PC-9 (cell line): ENCODE data around the gene GPR25. TPM values are rescaled to one million over a fixed set of nuclear protein-coding genes. Genes with fewer than 3 reads are reported as not detected.
A peak's percentile ranks its signal among the peaks of the same experiment; 100 is the strongest.

Experiments
- BruUV-seq: library from RNA; stranded (reverse); fragments of 400-500 nt; replicated peaks from 2 replicates; lab custom pipeline; 2021; lab: Mats Ljungman, UMichigan
- CTCF ChIA-PET: fragments of 300-600 bp; sonication (Branson Sonifier 250); formaldehyde crosslinking; loops from one replicate; lab custom pipeline; 2022; ENCODE audit warnings: antibody characterized with exemption; lab: Charles Lee
- POLR2A ChIA-PET: fragments of 300-600 bp; sonication (Branson Sonifier 250); formaldehyde crosslinking; loops from one replicate; lab custom pipeline; 2022; ENCODE audit warnings: antibody characterized with exemption; ENCODE audit not compliant: unreplicated experiment; lab: Charles Lee
- DNase-seq, 2 experiments: peaks; one replicate each; pipeline versions ENCODE4 v3.0.0 to v3.0.0-alpha.2; 2015 to 2022; ENCODE audit warnings: mixed read lengths in 1 of 2
- H2AFZ ChIP-seq: fragments of 200-600 bp; sonication (generic); 2 replicates; pipeline ENCODE4 v1.8.1; 2017; ENCODE audit warnings: antibody characterized with exemption
- H3F3A ChIP-seq: fragments of 200-600 bp; sonication (generic); 2 replicates; pipeline ENCODE4 v1.8.1; 2017; ENCODE audit warnings: antibody characterized with exemption, mild to moderate bottlenecking, low read depth; ENCODE audit not compliant: insufficient read depth
- H3K27ac ChIP-seq: fragments of 200-600 bp; sonication (generic); 2 replicates; pipeline ENCODE4 v1.6.1; 2016; ENCODE audit warnings: mixed run types
- H3K27me3 ChIP-seq: fragments of 200-600 bp; sonication (generic); 2 replicates; pipeline ENCODE4 v1.6.1; 2016; ENCODE audit warnings: low read depth, mixed run types; ENCODE audit not compliant: insufficient read depth
- H3K36me3 ChIP-seq: fragments of 200-600 bp; sonication (generic); 2 replicates; pipeline ENCODE4 v1.6.1; 2016; ENCODE audit warnings: low read depth, mixed run types
- H3K4me1 ChIP-seq: fragments of 200-600 bp; sonication (generic); replicated peaks from 2 replicates; pipeline ENCODE4 v1.6.1; 2016; ENCODE audit warnings: mixed run types; ENCODE audit not compliant: insufficient read depth
- H3K4me2 ChIP-seq: fragments of 200-600 bp; sonication (generic); 2 replicates; pipeline ENCODE4 v1.6.1; 2017; ENCODE audit warnings: mixed run types
- H3K4me3 ChIP-seq: fragments of 200-600 bp; sonication (generic); 2 replicates; pipeline ENCODE4 v1.6.1; 2016; ENCODE audit warnings: mixed run types
- H3K79me2 ChIP-seq: fragments of 200-600 bp; sonication (generic); 2 replicates; pipeline ENCODE4 v1.6.1; 2017; ENCODE audit warnings: low read depth, mixed run types
- H3K9me2 ChIP-seq: fragments of 200-600 bp; sonication (generic); 2 replicates; pipeline ENCODE4 v1.8.1; 2017; ENCODE audit warnings: mild to moderate bottlenecking; ENCODE audit not compliant: insufficient read depth
- H3K9me3 ChIP-seq: fragments of 200-600 bp; sonication (generic); 2 replicates; pipeline ENCODE4 v1.8.1; 2016; ENCODE audit warnings: low read depth; ENCODE audit not compliant: insufficient read depth
- H4K20me1 ChIP-seq: fragments of 200-600 bp; sonication (generic); 2 replicates; pipeline ENCODE4 v1.8.1; 2017; ENCODE audit not compliant: insufficient read depth
- CTCF ChIP-seq: fragments of 200-600 bp; sonication (generic); conservative IDR thresholded peaks from 2 replicates; pipeline ENCODE4 v1.6.1; 2017; ENCODE audit warnings: mixed run types, antibody characterized with exemption, mild to moderate bottlenecking, moderate library complexity
- EZH2 ChIP-seq: fragments of 200-600 bp; sonication (generic); IDR thresholded peaks from 2 replicates; pipeline ENCODE4 v1.8.0; 2017; ENCODE audit warnings: antibody characterized with exemption, low read depth
- intact Hi-C: fragments of 100-400 bp; cut with micrococcal nuclease; formaldehyde crosslinking; loops from one replicate; pipeline ENCODE4 v1.10.0; 2022; ENCODE audit not compliant: unreplicated experiment
- total RNA-seq: library from RNA; stranded (reverse); gene quantifications from 2 replicates; pipeline ENCODE4 v1.2.3, GENCODE V29; 2021

GPR25 gene
- total RNA-seq, 1 experiment from 2014 or later = not detected

- Histone ChIP-seq H3K27me3 (no peaks in the 10 kb centered on the region), H3K9me3 (no peaks in the 10 kb centered on the region), H3K36me3 (peaks cover 7% of the 10 kb centered on the region; the same call in 1 of the 2 replicates), H3K9me2 (no peaks in the 10 kb centered on the region), H3K4me1 (no peaks in the 10 kb centered on the region), H3K27ac (no peak overlapping the region), H3K4me2 (no peak overlapping the region), H2AFZ (no peak overlapping the region), H3K4me3 (no peak overlapping the region), H3F3A (no peaks in the 10 kb centered on the region), H4K20me1 (no peaks in the 10 kb centered on the region; the same call in 1 of the 2 replicates), H3K79me2 (no peaks in the 10 kb centered on the region)
- BruUV-seq = no TSS peak
- ChIA-PET POLR2A (interaction anchor here (0.6 kb wide), 2 partner anchors 198 to 266 kb away, joined by 5 to 10 read pairs; no protein-coding TSS in a partner anchor), CTCF (interaction anchor here (0.6 kb wide), 1 partner anchor 254 kb away, joined by 6 read pairs; no protein-coding TSS in a partner anchor)
- no peak for DNase-seq
- TF ChIP-seq CTCF (no peak), EZH2 (no peak)
- intact Hi-C loops = no loop called here
These were observed 36.6 kb upstream of the GPR25 start for GRCh38 chr1:200836213-200836612.

DNA sequence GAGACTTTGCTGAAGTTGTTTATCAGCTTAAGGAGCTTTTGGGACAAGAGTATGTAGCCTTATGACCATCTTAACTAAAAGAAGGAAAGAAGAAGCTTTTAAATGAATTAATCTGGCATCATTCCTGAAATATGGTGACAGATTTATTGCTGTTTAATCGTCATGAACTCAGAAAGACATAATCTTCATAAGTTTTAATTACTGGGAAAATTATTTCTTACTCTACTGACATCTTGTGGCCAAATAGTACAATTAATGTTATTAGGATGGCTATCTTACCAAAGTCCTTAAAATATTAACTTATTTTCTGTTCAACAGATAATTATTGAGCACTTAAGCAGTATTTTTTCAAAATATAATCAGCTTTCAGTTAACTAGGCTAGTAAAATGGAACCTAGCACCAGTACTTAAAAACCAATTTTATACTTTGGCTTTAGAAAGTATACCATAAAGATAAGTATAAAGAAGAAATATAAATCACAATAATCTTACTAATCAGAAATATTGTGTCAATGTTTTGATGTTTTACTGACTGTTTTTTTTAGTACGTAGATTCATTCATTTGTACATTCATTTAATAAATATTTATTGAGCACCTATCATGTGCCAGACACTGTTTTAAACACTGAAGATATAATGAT is 34.7 kb upstream of the GPR25 start:
- Histone ChIP-seq H4K20me1 (no peaks in the 10 kb centered on the region; the same call in 1 of the 2 replicates), H3F3A (no peaks in the 10 kb centered on the region), H3K4me2 (no peak overlapping the region), H3K79me2 (no peaks in the 10 kb centered on the region), H3K4me1 (no peaks in the 10 kb centered on the region), H3K27me3 (no peaks in the 10 kb centered on the region), H2AFZ (no peak overlapping the region), H3K9me3 (no peaks in the 10 kb centered on the region), H3K27ac (no peak overlapping the region), H3K9me2 (no peaks in the 10 kb centered on the region), H3K36me3 (peaks cover 7% of the 10 kb centered on the region; the same call in 1 of the 2 replicates), H3K4me3 (no peak overlapping the region)
- ChIA-PET POLR2A (interaction anchor here (0.5 to 0.6 kb wide), 2 partner anchors 198 to 216 kb away, joined by 3 read pairs; no protein-coding TSS in a partner anchor), CTCF (interaction anchor here (0.6 kb wide), 1 partner anchor 216 kb away, joined by 4 read pairs; no protein-coding TSS in a partner anchor)
- intact Hi-C loops = no loop called here
- DNase-seq = no peak
- no TSS peak for BruUV-seq
- TF ChIP-seq EZH2 (no peak), CTCF (peak; percentile 69)

DNA sequence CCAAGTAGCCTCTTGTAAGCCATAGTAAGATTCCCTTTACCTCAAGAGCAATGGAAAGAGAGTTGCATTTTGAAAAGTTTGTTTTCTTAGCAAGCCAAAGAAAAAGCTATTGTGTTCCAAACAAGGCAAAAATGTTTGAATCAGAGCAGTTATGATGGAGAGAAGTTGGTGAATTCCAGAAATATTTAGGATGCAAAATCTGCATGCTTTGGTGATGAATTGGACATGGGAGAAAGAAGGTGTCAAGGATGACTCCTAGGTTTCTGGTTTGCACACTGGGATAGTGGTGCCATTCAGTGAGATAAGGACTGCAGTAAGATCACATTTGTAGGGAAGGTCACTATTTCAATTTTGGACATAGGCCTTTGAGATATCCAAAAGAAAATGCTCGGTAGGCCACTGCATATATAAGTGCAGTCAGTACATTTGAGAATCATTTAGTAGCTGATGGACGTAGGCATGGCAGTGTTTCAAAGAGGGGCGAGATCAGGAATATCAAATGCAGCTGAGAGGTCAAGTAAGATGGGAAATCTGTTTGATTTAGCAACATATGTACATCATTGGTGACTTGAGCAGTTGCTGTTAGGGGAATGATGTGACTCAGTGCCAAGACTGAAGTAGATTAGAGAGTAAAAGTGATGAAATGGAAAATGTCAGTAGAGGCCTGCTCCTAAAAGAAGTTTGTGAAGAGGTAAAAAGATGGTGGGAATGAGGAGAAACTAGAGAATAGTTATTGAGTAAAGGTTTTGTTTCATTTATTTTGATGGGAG is 33.9 kb upstream of the GPR25 start:
- no peaks in the 10 kb centered on the region for H3K9me3 ChIP-seq
- no TSS peak for BruUV-seq
- no peaks in the 10 kb centered on the region for H3K4me1 ChIP-seq
- H2AFZ ChIP-seq = no peak overlapping the region
- H3K9me2 ChIP-seq = no peaks in the 10 kb centered on the region
- no peak overlapping the region for H3K27ac ChIP-seq
- no peak overlapping the region for H3K4me2 ChIP-seq
- DNase-seq = no peak
- peaks cover 7% of the 10 kb centered on the region; the same call in 1 of the 2 replicates for H3K36me3 ChIP-seq
- no peaks in the 10 kb centered on the region; the same call in 1 of the 2 replicates for H4K20me1 ChIP-seq
- intact Hi-C loops = no loop called here
- ChIA-PET CTCF (interaction anchor here (0.6 kb wide), 1 partner anchor 217 kb away, joined by 4 read pairs; no protein-coding TSS in a partner anchor), POLR2A (no interaction called here)
- no peaks in the 10 kb centered on the region for H3K27me3 ChIP-seq
- no peak for TF ChIP-seq CTCF
- TF ChIP-seq EZH2 = no peak
- no peak overlapping the region for H3K4me3 ChIP-seq
- no peaks in the 10 kb centered on the region for H3K79me2 ChIP-seq
- H3F3A ChIP-seq = no peaks in the 10 kb centered on the region
